Tibial nerve (tissue), 4 donors: ENCODE data around the gene THSD7B.

Experiments
- CTCF ChIP-seq, 5 experiments: fragments of 200-600 bp in 3 of 5; fragments of 450-650 bp in 2 of 5; sonication (generic) in 3 of 5; IDR thresholded peaks; one replicate each; pipeline ENCODE4 v1.5.1; 2016 to 2019; ENCODE audit warnings: antibody characterized with exemption in 5 of 5, mild to moderate bottlenecking in 3 of 5, moderate library complexity in 2 of 5
- EP300 ChIP-seq, 2 donors: sonication (generic); formaldehyde crosslinking; IDR thresholded peaks; one replicate each; pipeline ENCODE4 v1.6.1; 2017; ENCODE audit warnings: antibody characterized with exemption in 2 of 2, mild to moderate bottlenecking in 1 of 2
- POLR2A ChIP-seq, 2 donors: fragments of 450-650 bp; IDR thresholded peaks; one replicate each; pipeline ENCODE4 v1.6.1; 2017; ENCODE audit warnings: antibody characterized with exemption in 2 of 2, mild to moderate bottlenecking in 2 of 2, moderate library complexity in 2 of 2

- TF ChIP-seq CTCF (IDR thresholded peaks at IDR 0.05) = no peak
- TF ChIP-seq EP300 (IDR thresholded peaks at IDR 0.05) = no peak
- no peak for TF ChIP-seq POLR2A (IDR thresholded peaks at IDR 0.05)
Measured at GRCh38 chr2:137522620-137523011, 757.3 kb downstream of the THSD7B start.
